Stimulated activated effector memory CD8-positive, alpha-beta T cell treated with anti-CD3 and anti-CD28 coated beads, Interleukin-12 subunit alpha, Interleukin-12 subunit beta, amount 100 ng/mL, for 72 hours (primary cell): Measurements from ENCODE around the gene SEC16A.
"Not testable (repeated sequence)": the region's sequence is repeated elsewhere in the genome, so short reads cannot be mapped to it uniquely, and the experiment has no call there.

Experiments used
- ATAC-seq: fragments of 150-1000 bp; cut with Tn5 transposase; 2 replicates; pipeline ENCODE4 v1.10.0; 2021
- DNase-seq, 2 donors: peaks; one replicate each; pipeline ENCODE4 v3.0.0; 2021 to 2022; ENCODE audit warnings: low spot score in 2 of 2
- H3K27ac Mint-ChIP-seq: one replicate; pipeline ENCODE4 v1.8.0; 2022; ENCODE audit warnings: mild to moderate bottlenecking, mixed read lengths
- H3K36me3 Mint-ChIP-seq: one replicate; pipeline ENCODE4 v1.8.0; 2022; ENCODE audit warnings: mild to moderate bottlenecking, mixed read lengths
- H3K4me1 Mint-ChIP-seq: one replicate; pipeline ENCODE4 v1.8.0; 2022; ENCODE audit warnings: mixed read lengths
- H3K4me3 Mint-ChIP-seq: one replicate; pipeline ENCODE4 v1.8.0; 2022; ENCODE audit warnings: mild to moderate bottlenecking, mixed read lengths
- H3K9me3 Mint-ChIP-seq: one replicate; pipeline ENCODE4 v1.8.0; 2022; ENCODE audit warnings: mixed read lengths

Gene SEC16A

DNA sequence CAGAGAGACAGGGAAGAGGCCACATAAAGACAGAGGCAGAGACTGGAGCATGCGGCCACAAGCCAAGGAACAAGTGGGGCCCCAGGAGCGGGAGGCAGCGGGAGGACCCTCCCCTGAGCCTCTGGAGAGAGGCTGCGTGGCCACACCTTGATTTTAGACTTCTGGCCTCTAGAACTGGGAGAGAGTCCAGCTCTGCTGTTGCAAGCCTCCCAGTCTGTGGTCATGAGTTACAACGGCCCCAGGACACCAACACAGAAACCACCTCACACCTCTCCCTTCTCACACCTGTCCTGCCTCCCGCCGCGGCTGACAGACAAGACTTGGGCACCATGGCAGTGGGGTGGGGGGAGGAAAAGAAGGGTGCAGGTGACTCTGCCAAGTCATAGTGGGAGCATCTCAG, 45.4 kb downstream of the SEC16A start:
- ATAC-seq (no peak), DNase-seq (no peak)
- peak overlapping the region; percentile 79 for H3K4me3 Mint-ChIP-seq
- peaks cover 25% of the 10 kb centered on the region for H3K4me1 Mint-ChIP-seq
- no peaks in the 10 kb centered on the region for H3K9me3 Mint-ChIP-seq
- peak overlapping the region; percentile 80 for H3K27ac Mint-ChIP-seq
- peaks cover 30% of the 10 kb centered on the region for H3K36me3 Mint-ChIP-seq

DNA sequence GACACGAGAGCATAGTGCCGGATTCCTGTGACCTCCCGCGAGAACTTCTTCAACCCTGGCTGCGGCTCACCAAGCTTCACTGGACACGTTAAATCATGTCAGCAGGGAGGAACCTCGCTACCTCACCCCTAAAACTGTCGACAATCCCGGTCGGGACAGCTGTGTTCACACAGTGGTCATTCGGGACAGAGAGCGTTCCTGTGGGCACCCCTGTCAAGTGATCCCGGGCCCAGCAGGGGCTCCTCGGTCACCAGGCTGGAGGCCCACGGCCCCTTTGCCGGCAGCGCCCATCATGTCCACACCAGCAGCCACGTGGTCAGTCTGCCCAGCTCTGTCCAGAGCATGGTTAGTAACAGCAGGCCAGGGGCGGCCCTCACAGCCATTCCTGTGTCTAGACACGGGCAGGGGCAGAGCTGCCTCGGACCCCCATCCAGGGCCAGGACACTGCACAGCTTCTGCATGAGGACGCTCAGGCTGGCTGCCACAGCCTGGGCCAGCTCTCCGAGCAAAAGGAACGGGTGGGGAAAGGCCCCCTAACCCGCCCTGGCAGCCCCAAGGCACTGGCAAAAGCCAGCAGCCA, 46.7 kb downstream of the SEC16A start:
- no peak for DNase-seq
- Mint-ChIP-seq H3K27ac (peak overlapping the region; percentile 80), H3K4me3 (peak overlapping the region; percentile 79), H3K36me3 (peaks cover 18% of the 10 kb centered on the region), H3K9me3 (no peaks in the 10 kb centered on the region), H3K4me1 (peaks cover 25% of the 10 kb centered on the region)
- ATAC-seq: no peak

DNA sequence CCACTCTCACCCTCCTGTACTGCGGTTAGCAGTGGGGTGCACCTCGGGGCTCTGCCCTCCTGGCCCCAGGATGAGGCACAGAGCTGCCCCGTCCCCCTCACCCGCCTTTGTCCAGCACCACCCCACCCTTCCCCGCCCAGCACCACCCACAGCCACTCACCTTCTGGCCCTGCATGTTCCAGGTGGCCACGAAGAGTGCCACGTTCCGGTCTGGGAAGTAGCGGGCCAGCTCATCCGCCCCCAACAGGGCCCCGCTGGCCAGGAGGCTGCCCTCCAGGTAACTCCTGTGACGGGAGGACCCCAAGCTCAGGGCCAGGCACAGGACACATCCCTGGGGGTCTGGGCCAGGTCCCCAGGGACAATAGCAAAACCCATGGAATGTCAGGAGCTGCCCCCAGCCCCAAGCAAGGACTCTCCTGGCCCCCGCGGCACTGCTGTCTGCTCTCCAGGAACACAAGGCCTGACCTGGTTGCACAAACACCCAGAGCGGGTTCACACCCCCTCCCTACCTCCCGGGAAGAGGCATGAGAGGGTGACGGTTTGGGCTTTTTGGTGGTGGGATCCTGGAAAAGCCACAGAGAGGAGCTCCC, 48.2 kb downstream of the SEC16A start:
- H3K36me3 Mint-ChIP-seq: peaks cover 14% of the 10 kb centered on the region
- no peak overlapping the region for H3K4me3 Mint-ChIP-seq
- H3K9me3 Mint-ChIP-seq: no peaks in the 10 kb centered on the region
- H3K4me1 Mint-ChIP-seq: peaks cover 25% of the 10 kb centered on the region
- H3K27ac Mint-ChIP-seq: no peak overlapping the region
- ATAC-seq (no peak), DNase-seq (no peak)

DNA sequence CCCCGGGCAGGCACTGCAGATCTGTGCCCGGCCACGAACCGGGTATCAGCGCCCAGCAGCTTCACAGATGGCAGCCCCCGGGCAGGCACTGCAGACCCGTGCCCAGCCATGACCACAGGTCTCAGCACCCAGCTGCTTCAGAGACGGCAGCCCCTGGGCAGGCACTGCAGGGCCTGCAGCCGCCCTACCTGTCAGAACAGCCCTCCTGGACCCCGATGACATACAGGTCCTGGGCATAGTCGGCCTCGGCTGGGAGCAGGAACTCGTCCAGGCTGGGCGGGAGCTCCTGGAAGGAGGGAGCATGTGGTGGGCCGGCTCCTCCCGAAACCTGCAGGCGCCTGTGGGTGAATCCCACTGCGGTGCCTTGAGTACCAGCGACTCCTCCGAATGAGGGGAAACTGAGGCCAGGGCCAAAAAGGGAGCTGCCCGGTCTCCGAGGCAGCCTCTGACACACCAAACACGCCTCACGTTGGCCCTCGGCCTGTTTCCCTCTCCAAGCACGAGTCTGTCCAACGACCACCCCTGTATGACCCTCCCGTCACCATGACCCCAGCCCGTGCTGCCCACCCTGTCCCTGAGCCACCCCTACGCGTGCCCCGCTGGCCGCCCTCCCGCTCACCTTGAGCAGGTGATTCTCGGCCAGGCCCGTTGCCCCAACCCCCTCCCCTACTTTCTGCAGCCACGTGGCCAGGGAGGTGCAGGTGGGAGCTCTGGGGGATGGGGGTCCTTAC, 48.8 kb downstream of the SEC16A start:
- DNase-seq (no peak), ATAC-seq (no peak)
- H3K4me1 Mint-ChIP-seq: peaks cover 25% of the 10 kb centered on the region
- H3K27ac Mint-ChIP-seq: no peak overlapping the region
- H3K36me3 Mint-ChIP-seq: peaks cover 18% of the 10 kb centered on the region
- H3K4me3 Mint-ChIP-seq: no peak overlapping the region
- no peaks in the 10 kb centered on the region for H3K9me3 Mint-ChIP-seq

DNA sequence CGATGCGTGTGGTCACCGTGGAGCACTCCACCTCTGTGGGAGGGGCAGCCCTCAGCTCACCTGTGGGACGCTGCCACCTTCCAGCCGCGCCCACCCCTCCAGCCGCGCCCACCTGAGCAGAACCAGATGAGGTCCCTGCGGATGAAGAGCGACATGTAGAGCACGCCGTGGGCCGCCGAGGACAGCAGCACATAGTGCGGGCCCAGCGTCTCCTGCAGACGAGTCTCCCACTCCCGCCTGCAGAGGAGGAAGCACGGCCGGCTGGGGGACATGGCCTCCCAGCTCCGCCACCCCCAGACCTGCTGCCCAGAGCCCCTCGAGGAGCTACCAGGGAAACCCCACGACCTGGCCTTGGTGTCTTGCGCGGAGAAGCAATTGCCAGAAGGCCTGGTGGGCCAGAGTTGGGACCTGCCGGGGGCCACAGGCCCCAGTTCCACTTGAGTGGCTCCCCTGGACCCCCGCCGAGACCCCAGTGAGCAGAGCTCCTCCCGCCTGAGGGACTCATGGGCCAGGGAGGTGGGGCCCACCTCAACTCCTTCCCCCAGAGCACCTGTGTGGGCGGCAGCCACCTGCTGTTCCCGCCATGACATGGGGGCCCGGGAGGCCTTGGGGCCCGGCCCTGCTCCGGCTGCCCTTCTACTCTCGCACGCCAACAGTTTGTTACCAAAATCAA, 49.7 kb downstream of the SEC16A start:
- Mint-ChIP-seq H3K27ac (no peak overlapping the region), H3K9me3 (no peaks in the 10 kb centered on the region), H3K4me3 (no peak overlapping the region), H3K4me1 (peaks cover 25% of the 10 kb centered on the region), H3K36me3 (peaks cover 23% of the 10 kb centered on the region)
- DNase-seq (no peak), ATAC-seq (no peak)

DNA sequence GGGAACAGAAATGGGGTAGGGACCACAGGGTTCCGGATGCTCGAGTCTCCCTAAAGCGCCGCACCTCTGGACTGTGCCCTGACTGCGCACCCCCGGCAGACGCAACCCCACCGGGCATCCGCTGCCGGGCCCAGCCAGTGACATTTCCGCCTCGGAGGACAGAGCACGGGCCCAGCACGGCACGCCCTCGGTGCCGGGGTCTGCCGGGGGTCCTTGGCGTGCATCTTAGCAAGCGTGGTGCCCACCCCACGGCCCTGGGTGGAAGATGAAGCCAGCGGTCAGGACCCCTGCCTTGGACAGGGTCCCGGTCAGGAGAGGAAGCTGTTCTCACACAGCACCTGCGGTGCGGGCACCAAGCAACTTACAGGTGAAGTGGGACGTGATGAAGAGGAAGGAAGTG, 50.2 kb downstream of the SEC16A start:
- ATAC-seq (no peak), DNase-seq (no peak)
- H3K4me3 Mint-ChIP-seq: no peak overlapping the region
- H3K9me3 Mint-ChIP-seq: no peaks in the 10 kb centered on the region
- peaks cover 23% of the 10 kb centered on the region for H3K36me3 Mint-ChIP-seq
- peaks cover 25% of the 10 kb centered on the region for H3K4me1 Mint-ChIP-seq
- no peak overlapping the region for H3K27ac Mint-ChIP-seq

DNA sequence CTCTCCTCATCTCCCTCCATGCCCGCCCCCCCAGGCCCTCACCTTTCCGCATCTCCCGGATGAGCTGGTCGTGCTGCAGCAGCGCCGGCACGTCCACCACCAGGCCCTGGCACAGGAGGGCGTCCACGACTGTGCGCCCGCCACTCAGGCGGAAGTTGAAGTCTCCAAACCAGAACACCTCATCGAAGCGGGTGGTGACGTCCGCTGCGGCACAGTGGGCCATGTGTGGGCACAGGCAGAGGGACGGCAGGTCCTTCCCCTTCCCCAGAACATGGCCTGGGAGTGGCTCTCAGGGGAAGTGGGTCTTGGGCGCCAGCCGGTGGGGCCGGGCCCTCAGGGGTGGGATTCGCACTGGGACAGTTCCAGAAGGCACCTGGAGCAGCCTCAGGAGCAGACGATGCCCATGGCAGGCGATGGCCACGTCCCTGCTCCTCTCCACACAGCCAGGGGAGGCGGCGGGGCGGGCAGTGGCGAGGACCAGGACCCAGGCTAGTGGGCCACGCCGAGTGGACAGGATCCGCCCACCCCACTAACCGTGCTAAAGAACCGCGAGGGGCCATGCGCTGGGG, 51.0 kb downstream of the SEC16A start:
- ATAC-seq (no peak), DNase-seq (no peak)
- Mint-ChIP-seq H3K27ac (no peak overlapping the region), H3K4me1 (peaks cover 18% of the 10 kb centered on the region), H3K36me3 (peaks cover 28% of the 10 kb centered on the region), H3K4me3 (no peak overlapping the region), H3K9me3 (no peaks in the 10 kb centered on the region)

DNA sequence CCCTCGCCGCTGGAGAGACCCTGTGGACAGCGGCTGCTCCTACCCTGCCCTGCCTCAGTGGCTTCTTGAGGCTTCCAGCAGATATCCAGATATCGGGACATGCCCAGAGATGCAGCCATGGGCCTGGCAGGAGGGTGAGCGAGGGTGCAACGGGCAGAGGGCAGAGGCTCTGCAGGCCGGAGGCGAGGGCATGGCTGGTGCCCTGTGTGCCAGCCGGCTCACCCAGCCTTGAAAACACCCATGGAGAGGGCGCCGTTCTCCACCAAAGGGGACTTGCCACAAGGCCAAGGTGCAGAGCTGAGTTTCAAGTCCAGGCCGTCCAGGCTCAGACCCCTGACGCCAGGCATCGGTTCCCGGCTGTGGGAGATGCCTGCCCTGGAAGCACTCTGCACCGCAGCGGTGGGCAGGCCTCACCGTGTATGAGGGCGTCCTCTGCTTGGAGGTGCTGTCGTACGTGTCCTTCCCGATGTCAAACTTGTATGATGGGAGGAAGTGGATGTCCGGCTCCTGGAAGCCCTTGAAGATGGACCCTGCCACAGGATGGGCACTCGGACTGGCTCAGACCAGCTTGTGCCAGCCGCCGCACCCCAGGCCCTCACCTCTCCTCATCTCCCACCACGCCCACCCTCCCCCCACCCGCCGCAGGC, 52.1 kb downstream of the SEC16A start:
- no peak for DNase-seq
- Mint-ChIP-seq H3K9me3 (no peaks in the 10 kb centered on the region), H3K27ac (peak overlapping the region; percentile 64), H3K36me3 (peaks cover 33% of the 10 kb centered on the region), H3K4me1 (peaks cover 6% of the 10 kb centered on the region), H3K4me3 (no peak overlapping the region)
- ATAC-seq: no peak

DNA sequence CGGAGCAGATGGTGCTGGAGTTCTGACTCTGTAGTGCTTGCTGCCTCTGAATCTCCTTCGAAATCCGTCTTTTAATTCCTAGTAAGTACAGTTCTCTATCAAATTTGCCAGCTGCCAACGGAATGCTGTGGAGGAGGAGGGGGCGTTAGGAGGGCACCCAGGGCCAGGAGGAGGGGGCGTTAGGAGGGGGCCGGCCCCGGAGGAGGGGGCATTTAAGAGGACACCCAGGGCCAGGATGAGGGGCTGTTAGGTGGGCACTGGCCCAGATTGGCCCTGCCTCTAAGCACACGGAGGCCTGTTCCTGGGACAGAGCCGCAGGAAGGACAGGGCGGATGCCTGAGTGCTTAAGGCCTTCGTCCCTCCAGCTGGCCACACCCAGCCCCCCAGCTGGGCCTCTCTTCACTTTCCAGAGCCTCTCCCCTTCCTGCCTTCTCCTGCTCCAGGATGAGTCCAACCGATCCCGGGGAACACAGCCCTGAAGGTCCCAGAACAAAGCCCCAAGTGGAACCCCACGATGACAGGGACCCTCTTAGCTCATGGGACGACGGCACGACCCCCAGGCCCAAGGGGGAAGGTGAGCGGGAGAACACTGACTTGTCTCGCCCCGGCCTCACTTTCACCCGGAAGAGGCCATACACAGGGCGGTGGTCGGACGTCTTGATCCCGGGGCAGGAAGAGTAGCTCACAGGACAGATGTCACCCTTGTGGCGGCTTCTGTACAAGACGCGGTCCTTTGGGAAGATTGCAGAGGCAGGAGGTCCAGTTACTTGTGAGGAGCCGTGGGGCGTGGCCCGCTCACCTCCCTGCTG, 53.0 kb downstream of the SEC16A start:
- H3K27ac Mint-ChIP-seq: peak overlapping the region; percentile 64
- no peaks in the 10 kb centered on the region for H3K9me3 Mint-ChIP-seq
- H3K4me1 Mint-ChIP-seq: peaks cover 7% of the 10 kb centered on the region
- ATAC-seq: no peak
- no peak for DNase-seq
- peaks cover 40% of the 10 kb centered on the region for H3K36me3 Mint-ChIP-seq
- H3K4me3 Mint-ChIP-seq: no peak overlapping the region

DNA sequence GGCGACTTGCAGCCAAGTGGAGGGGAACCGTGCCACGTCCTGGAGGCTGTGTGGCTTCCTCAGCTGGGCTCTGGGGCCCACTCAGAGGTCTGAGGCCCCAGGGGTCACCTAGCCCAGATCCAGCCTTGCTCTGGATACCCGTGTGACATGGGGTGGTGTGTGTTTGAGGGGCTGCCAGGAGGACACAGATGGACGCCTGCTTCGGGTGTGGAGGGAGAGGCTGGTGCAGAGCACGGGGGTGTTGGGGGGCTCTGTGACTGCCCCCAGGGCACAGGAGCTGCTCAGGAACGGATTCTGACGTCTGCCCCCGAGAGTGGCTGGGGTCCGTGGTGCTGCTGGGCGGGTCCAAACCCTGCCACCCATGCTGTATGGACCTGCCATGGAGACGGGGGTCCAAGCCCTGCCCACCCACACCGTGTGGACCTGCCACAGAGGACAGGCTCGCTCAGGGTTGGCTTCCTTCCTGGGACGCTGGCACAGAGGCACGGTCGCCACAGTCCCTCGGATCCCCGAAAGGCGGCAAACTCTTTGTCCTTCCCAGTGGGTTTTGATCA, 53.7 kb downstream of the SEC16A start:
- H3K36me3 Mint-ChIP-seq: peaks cover 44% of the 10 kb centered on the region
- ATAC-seq: no peak

DNA sequence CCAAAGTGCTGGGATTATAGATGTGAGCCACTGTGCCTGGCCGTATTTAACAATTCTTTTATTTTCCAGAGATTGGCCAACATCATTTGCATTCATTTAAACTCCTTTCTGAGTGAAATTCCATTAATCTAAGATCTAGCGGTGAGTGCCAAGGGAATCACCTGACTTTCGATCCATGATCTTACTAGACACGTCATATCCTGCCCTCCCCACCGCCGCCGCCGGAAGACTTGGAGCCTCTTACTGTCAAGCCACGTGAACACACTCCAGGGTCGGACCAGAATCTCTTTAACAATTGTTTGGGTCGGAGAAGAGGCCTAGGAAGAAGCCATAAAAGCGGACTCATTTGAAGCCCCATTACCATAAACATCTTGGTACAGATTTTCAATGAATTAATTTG, 56.1 kb downstream of the SEC16A start:
- Mint-ChIP-seq H3K4me3 (no peak overlapping the region), H3K4me1 (peaks cover 7% of the 10 kb centered on the region), H3K27ac (no peak overlapping the region), H3K9me3 (no peaks in the 10 kb centered on the region), H3K36me3 (peaks cover 68% of the 10 kb centered on the region)
- DNase-seq (no peak), ATAC-seq (no peak)

More for the DNA sequence above, 53.7 kb downstream of the SEC16A start:
- Mint-ChIP-seq H3K4me3 (no peak overlapping the region), H3K27ac (no peak overlapping the region), H3K9me3 (no peaks in the 10 kb centered on the region), H3K4me1 (peaks cover 7% of the 10 kb centered on the region)
- no peak for DNase-seq

DNA sequence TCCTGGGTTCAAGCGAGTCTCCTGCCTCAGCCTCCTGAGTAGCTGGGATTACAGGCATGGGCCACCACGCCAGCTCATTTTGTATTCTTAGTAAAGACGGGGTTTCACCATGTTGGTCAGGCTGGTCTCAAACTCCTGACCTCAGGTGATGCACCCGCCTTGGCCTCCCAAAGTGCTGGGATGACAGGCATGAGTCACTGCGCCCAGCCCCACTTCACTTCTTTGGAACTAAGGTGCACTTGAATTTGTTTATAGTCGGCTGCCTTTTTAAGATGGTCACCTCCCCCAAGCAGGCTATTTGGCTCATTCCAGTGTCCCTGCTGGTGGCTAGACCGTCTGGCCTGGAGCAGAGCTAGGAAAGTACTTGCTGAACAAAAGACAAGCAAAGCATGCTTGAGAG, 57.5 kb downstream of the SEC16A start:
- DNase-seq, H3K4me1 Mint-ChIP-seq, ATAC-seq, H3K9me3 Mint-ChIP-seq, H3K4me3 Mint-ChIP-seq: not testable (repeated sequence)
- peak overlapping the region; percentile 45 for H3K27ac Mint-ChIP-seq
- peaks cover 79% of the 10 kb centered on the region for H3K36me3 Mint-ChIP-seq

DNA sequence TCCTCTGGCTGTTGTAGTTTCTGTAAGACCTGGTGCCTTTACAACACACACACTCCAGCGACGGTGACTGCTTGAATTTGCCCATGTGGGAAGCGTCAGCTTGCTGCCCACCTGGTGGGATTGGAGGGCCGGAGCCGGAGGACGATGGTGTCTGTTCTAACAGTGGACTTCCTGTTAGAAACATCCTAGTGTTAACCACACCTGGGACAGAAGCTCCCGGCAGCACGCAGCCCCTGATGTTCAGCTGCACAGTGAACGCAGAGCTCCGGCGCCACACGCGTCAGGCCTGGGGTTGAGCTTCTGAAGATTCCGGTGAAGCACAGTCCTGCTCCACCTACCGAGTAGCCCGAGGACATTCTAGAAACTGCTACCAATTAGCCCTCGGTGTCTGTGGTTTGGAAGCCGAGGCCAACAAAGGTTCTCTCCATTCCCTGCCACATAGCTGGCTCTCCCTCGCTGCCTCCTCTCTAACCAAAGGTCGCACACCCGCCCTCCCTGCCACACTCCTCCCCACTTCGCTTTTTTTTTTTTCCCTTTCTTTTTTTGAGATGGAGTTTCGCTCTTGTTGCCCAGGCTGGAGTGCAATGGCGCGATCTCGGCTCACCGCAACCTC, 58.0 kb downstream of the SEC16A start:
- H3K36me3 Mint-ChIP-seq: peaks cover 79% of the 10 kb centered on the region
- no peaks in the 10 kb centered on the region for H3K9me3 Mint-ChIP-seq
- peaks cover 7% of the 10 kb centered on the region for H3K4me1 Mint-ChIP-seq
- no peak overlapping the region for H3K4me3 Mint-ChIP-seq
- ATAC-seq (no peak), DNase-seq (no peak)
- H3K27ac Mint-ChIP-seq: peak overlapping the region; percentile 45
